Measurements from ENCODE around the gene INSIG2.

Gene INSIG2

DNA sequence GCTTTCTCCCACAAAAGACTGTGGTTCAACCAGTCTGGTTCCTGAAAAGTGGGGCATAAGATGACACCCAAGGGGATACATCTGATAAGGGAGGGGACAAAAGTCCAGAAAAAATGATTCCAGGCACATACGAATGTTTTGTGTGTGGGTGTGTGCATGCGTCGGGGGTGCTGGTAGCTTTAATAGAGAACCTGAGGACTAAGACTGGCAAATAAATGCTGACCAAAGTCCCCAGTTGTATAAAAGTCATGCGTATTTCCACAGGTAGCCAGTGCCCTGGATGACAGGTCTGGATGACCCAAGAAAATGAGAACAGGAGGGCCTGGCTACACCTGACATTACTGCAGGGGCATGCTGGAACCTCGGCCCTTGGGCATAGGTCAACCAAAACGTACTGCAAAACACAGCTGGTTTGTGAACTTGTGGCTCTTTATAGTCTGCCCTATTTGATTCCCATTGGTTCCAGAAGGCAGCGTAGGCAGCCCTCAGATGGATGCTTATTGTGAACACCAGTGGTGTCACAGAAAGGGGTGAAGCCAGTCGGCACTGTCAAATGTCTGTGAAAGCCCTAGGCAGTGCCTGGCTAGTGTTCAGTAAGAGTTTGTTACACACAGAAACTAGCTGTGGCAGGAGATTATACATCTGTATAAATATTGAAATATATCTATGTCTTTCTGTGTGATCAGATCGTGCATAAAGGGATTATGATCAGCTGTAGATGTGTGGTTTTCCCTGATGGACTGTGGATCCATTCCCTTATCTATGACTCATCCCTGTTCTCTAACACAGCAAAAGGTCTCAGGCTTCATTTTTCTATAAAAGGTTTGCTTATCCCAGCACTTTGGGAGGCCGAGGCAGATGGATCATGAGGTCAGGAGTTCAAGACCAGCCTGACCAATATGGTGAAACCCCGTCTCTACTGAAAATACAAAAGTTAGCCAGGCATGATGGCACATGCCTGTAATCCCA, 58.3 kb downstream of the INSIG2 start:
- in situ Hi-C loops (cut with HindIII; ENCODE audit: low sequenced_read_pairs): no loop called here
- no peak for DNase-seq (ENCODE audit: low read depth)
- H3K4me3 ChIP-seq (ENCODE audit: low read depth, low read length): no peak overlapping the region
- TF ChIP-seq, protein P1, sequence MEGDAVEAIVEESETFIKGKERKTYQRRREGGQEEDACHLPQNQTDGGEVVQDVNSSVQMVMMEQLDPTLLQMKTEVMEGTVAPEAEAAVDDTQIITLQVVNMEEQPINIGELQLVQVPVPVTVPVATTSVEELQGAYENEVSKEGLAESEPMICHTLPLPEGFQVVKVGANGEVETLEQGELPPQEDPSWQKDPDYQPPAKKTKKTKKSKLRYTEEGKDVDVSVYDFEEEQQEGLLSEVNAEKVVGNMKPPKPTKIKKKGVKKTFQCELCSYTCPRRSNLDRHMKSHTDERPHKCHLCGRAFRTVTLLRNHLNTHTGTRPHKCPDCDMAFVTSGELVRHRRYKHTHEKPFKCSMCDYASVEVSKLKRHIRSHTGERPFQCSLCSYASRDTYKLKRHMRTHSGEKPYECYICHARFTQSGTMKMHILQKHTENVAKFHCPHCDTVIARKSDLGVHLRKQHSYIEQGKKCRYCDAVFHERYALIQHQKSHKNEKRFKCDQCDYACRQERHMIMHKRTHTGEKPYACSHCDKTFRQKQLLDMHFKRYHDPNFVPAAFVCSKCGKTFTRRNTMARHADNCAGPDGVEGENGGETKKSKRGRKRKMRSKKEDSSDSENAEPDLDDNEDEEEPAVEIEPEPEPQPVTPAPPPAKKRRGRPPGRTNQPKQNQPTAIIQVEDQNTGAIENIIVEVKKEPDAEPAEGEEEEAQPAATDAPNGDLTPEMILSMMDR (IDR thresholded peaks at IDR 0.05; ENCODE audit: low read depth, low read length, missing control alignments): no peak

DNA sequence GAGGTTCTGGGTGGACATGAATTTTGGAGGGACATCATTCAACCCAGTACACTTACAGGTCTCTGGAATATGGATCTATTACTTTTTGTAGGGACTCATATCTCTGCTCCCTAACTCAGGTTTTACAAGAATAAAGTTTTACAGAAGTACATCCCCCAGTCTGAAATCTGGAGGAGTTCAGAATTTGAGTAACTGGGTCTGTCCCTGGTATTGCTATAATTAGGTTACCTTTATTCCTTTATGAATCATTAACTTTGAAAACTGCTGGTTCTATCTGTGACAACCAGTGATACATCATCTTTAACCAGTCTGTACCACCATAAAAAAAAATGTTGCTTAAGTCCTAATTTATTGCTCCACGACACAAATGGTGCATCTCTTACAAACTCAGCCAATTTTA, 59.9 kb downstream of the INSIG2 start:
- in situ Hi-C loops (cut with HindIII; ENCODE audit: low sequenced_read_pairs): no loop called here
- no peak for DNase-seq (ENCODE audit: low read depth)
- no peak overlapping the region for H3K4me3 ChIP-seq (ENCODE audit: low read depth, low read length)
- TF ChIP-seq, protein P1 (IDR thresholded peaks at IDR 0.05; ENCODE audit: low read depth, low read length, missing control alignments): no peak

DNA sequence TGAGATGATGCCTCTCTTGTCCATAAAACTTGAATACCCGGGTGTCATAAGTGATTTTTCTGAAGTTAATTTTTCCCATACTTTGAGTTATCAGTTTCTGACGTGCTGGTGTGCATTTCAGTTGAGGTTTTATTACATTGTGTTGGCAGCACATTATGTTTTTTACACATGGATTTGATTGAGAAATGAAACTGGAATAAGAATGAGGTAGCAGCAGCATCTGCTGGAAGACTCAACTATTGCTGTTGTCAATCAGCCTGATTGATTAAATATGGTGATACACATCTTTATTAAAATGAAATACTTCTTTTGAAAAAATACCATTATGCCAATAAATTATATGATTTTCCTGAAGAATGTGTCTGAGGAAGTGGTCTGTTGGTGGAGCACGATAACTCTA, 60.5 kb downstream of the INSIG2 start:
- no peak for DNase-seq (ENCODE audit: low read depth)
- no peak overlapping the region for H3K4me3 ChIP-seq (ENCODE audit: low read depth, low read length)
- in situ Hi-C loops (cut with HindIII; ENCODE audit: low sequenced_read_pairs): no loop called here
- TF ChIP-seq, protein P1 (IDR thresholded peaks at IDR 0.05; ENCODE audit: low read depth, low read length, missing control alignments): no peak

DNA sequence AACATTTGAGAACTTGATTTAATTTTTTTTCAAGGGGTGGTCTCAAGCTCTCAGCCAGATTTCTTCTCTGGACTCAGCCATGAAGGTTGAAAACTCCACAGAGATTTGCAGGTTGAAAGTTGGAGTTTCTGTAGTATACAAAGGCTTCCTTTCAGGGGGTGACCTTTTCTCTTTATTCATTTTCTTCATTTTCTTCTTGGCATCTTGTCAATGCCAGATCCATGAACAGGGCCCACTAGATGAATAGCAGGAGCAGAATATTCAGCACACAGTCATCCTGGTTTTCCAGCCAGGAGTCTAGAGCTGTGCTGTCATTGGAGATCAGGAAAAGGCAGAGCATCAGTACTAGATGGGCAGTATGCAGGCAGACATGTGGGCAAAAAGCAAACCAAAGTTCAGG, 62.0 kb downstream of the INSIG2 start:
- in situ Hi-C loops (cut with HindIII; ENCODE audit: low sequenced_read_pairs): no loop called here
- H3K4me3 ChIP-seq (ENCODE audit: low read depth, low read length): no peak overlapping the region
- TF ChIP-seq, protein P1 (IDR thresholded peaks at IDR 0.05; ENCODE audit: low read depth, low read length, missing control alignments): no peak
- DNase-seq (ENCODE audit: low read depth): no peak

DNA sequence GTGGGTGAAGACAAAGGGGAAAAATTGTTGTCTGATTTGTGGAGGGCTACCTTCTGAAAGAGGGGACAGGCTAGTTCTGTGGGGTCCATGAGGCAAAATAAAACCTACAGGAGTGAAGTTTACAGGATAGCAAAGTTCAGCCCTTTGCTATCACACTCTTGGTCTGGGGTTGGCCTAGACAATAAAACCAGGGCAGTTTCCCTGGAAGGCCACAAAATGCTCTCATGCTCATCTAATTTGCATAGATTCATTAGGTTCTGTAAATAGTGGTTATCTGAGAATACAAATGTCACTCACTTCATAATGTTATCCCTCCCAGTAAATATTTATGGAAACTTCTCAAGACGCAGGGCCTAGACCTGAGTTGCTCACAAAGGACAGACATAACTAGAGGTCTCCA, 63.6 kb downstream of the INSIG2 start:
- H3K4me3 ChIP-seq (ENCODE audit: low read depth, low read length): no peak overlapping the region
- no peak for DNase-seq (ENCODE audit: low read depth)
- in situ Hi-C loops (cut with HindIII; ENCODE audit: low sequenced_read_pairs): no loop called here
- TF ChIP-seq, protein P1 (IDR thresholded peaks at IDR 0.05; ENCODE audit: low read depth, low read length, missing control alignments): no peak

DNA sequence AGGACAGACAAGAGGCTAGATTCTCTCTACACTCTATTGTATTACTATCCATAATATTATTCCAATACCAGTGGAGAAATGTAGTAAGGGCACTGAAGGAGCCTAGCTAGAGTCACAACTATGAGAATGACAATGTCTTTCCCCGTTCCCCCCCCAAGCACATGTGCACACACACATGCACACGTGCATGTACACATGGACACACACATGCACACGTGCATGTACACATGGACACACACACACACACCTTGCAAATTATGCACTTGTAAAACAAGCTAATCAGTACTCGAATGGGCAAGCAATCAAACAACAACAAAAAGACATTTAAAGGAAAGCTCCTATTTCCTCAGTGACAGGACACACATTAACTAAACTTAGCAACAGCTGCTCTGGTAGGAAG, 65.2 kb downstream of the INSIG2 start:
- no peak overlapping the region for H3K4me3 ChIP-seq (ENCODE audit: low read depth, low read length)
- in situ Hi-C loops (cut with HindIII; ENCODE audit: low sequenced_read_pairs): no loop called here
- TF ChIP-seq, protein P1 (IDR thresholded peaks at IDR 0.05; ENCODE audit: low read depth, low read length, missing control alignments): no peak
- DNase-seq (ENCODE audit: low read depth): no peak

Measured in astrocyte of the cerebellum (primary cell).